GM21825 (cell line): ENCODE data around the gene ANGPTL2.
"Not testable (repeated sequence)": the region's sequence is repeated elsewhere in the genome, so short reads cannot be mapped to it uniquely, and the experiment has no call there.

Source experiments
- ATAC-seq: cut with Tn5 transposase; IDR thresholded peaks from one replicate; pipeline ENCODE4 v1.9.1; 2021; ENCODE audit warnings: mild to moderate bottlenecking, moderate library complexity; ENCODE audit not compliant: unreplicated experiment

Gene ANGPTL2

GRCh38 chr9:127122176-127123063, at the start of gene ANGPTL2:
Gene ANGPTL2 (minus strand): TSS chr9:127122635. CDS start chr9:127108731, 13,904 bp downstream.
- no peak for ATAC-seq

- not testable (repeated sequence) for ATAC-seq
Observed at GRCh38 chr9:127171348-127171747, 48.9 kb upstream of the ANGPTL2 start.

GRCh38 chr9:127170652-127171051, 48.2 kb upstream of the ANGPTL2 start:
- no peak for ATAC-seq

GRCh38 chr9:127170103-127170502, 47.7 kb upstream of the ANGPTL2 start:
- ATAC-seq, result no peak

- no peak for ATAC-seq
Observed at GRCh38 chr9:127169575-127169883, 47.1 kb upstream of the ANGPTL2 start.

GRCh38 chr9:127168756-127169574, 46.5 kb upstream of the ANGPTL2 start:
- no peak for ATAC-seq

GRCh38 chr9:127167560-127168326, 45.3 kb upstream of the ANGPTL2 start:
- no peak for ATAC-seq

GRCh38 chr9:127166651-127167524, 44.5 kb upstream of the ANGPTL2 start:
- peak; percentile 71 for ATAC-seq

- ATAC-seq, result peak; percentile 15
Observed at GRCh38 chr9:127166111-127166510, 43.7 kb upstream of the ANGPTL2 start.

- no peak for ATAC-seq
Observed at GRCh38 chr9:127165116-127165515, 42.7 kb upstream of the ANGPTL2 start.

- ATAC-seq, result peak; percentile 33
Observed at GRCh38 chr9:127163409-127163808, 41.0 kb upstream of the ANGPTL2 start.

- ATAC-seq, result no peak
Observed at GRCh38 chr9:127162864-127163365, 40.5 kb upstream of the ANGPTL2 start.

GRCh38 chr9:127162046-127162863, 39.8 kb upstream of the ANGPTL2 start:
- ATAC-seq, result no peak

GRCh38 chr9:127161081-127161624, 38.7 kb upstream of the ANGPTL2 start:
- no peak for ATAC-seq

GRCh38 chr9:127159949-127160610, 37.6 kb upstream of the ANGPTL2 start:
- no peak for ATAC-seq

GRCh38 chr9:127159325-127159801, 36.9 kb upstream of the ANGPTL2 start:
- ATAC-seq, result no peak

GRCh38 chr9:127158786-127159324, 36.4 kb upstream of the ANGPTL2 start:
- ATAC-seq, result no peak
